NCI-H1417 treated with DMSO at 0.1 percent for 48 hours (cell line): ENCODE measurements around the gene TOP3A.

Source experiments
- DNase-seq: peaks from one replicate; lab custom pipeline; 2025; lab: John Stamatoyannopoulos, UW

The TOP3A gene

DNA sequence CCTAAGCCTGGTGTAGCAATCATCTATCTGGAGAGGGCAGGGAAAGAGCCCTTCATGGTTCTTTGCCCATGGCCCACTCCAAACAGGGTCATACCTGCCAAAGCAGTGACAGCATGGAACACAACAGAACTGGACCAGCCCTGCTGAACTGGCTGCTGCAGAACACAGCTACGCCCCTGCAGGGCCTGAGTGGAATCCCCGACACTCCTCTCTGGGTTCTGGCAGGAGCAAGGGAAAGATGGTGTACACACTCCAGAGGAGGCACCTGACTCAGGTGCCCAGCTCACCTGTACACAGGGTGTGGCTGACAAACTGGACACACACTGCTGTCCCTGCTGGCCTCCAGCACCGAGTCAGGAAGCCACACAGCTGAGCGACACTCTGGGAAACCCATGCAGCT is 34.5 kb downstream of the TOP3A start:
- no peak for DNase-seq

GRCh38 chr17:18278867-18279266 is 35.9 kb downstream of the TOP3A start:
- DNase-seq: no peak

- no peak for DNase-seq
These were observed 37.7 kb downstream of the TOP3A start for GRCh38 chr17:18277076-18277475.

GRCh38 chr17:18270046-18270931 is 44.5 kb downstream of the TOP3A start:
- no peak for DNase-seq

DNA sequence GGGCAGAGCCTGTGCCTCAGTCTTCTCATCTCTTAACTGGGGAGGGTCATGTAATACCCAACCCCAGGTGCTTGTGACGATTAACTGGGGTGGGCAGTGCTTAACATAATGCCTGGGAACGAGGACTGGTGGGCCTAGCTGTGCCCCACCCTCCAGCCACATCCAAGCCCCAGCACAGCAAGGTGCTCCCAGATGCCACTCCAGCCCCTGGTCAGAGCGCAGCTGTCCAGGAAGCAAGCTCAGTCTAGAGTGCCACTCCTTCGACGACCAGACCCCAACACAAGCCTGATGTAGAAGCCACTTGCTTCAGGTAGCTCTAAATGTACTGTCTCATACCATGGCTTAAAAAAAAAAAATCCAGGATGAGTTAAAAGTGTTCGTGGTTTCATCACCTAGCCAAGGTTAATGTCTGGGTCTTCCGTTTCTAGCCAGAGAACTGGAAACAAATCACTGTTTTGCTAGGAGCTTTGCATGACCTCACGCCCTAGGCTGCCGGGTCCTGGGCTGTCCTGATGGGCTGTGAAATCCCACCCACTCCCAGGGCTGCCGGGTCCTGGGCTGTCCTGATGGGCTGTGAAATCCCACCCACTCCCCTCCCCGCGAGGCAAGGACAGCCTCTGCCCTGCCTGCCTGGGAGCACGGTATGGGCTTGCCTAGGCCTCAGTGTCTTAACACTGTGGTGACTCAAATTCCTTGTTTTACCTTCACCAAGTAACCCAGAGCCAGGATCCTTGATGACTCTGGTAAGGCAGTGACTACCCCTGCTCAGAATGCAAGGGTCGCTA is 46.7 kb downstream of the TOP3A start:
- DNase-seq: no peak

GRCh38 chr17:18267366-18267765 is 47.4 kb downstream of the TOP3A start:
- no peak for DNase-seq

DNA sequence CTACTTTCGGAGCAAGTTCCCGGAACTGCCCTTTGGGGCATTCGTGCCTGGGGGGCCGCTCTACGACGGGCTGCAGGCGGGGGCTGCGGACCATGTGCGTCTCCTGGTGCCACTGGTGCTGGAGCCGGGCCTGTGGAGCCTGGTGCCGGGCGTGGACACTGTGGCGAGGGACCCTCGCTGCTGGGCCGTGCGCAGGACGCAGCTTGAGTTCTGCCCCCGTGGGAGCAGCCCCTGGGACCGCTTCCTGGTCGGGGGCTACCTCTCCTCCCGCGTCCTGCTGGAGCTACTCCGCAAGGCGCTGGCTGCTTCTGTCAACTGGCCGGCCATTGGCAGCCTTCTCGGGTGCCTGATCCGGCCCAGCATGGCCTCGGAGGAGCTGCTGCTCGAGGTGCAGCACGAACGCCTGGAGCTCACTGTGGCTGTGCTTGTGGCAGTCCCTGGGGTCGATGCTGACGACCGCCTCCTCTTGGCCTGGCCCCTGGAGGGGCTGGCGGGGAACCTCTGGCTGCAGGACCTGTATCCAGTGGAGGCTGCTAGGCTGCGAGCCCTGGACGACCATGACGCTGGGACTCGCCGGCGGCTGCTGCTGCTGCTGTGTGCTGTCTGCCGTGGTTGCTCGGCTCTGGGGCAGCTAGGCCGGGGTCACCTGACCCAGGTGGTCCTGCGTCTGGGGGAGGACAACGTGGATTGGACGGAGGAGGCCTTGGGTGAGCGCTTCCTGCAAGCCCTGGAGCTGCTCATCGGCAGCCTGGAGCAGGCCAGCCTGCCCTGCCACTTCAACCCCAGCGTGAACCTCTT is 50.7 kb downstream of the TOP3A start:
- DNase-seq: no peak

GRCh38 chr17:18262641-18263040 is 52.2 kb downstream of the TOP3A start:
- no peak for DNase-seq

- no peak for DNase-seq
These were observed 52.7 kb downstream of the TOP3A start for GRCh38 chr17:18262111-18262510.

GRCh38 chr17:18261659-18262058 is 53.1 kb downstream of the TOP3A start:
- no peak for DNase-seq

- DNase-seq: no peak
These were observed 53.7 kb downstream of the TOP3A start for GRCh38 chr17:18261146-18261515.

DNA sequence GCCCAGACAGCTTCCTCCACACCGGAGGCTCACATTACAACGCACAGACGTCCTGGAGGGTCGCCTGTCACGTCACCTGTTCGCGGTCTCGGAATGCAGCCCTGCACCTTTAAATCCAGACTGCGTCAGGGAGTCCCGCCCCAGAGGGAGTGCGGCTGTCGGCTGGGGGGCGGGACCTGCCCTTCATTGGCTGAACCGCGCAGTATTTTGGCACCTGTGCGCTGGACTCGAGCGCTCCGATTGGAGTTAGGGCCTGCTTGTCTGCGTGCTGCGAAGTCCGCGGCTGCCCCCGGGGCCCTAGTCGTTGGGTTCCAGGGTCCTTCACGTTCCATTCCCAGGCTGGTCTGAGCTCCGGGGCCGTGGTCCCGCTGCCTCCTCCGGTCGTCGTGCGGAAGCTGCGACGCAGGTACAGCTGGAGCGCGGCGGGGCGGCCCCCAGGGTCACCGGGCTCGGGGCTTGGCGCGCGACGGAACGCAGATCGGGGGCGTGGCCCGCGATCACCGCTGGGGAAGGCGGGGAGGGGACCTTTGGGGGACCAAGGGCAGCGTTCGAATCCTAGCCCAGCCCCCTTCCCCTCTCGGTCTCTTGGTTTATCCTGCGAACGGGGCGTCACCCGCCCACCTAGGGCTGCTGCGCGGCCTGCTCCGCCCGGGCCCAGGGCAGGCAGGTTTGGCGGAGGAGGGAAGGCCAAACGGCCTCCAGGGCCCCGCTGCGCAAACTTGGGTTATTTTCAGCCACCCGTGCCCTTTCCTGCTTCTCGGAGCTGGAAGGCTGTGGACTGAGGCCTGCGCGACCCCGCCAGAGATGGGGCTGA is 54.3 kb downstream of the TOP3A start, which contains the start of gene MIEF2:
Gene MIEF2, plus strand, starts transcription at position 331 of the 814 bp plus-strand sequence. CDS start 2,059 bp downstream, outside the sequence.
- DNase-seq: no peak

- no peak for DNase-seq
These were observed 55.0 kb downstream of the TOP3A start for GRCh38 chr17:18259621-18260331.

DNA sequence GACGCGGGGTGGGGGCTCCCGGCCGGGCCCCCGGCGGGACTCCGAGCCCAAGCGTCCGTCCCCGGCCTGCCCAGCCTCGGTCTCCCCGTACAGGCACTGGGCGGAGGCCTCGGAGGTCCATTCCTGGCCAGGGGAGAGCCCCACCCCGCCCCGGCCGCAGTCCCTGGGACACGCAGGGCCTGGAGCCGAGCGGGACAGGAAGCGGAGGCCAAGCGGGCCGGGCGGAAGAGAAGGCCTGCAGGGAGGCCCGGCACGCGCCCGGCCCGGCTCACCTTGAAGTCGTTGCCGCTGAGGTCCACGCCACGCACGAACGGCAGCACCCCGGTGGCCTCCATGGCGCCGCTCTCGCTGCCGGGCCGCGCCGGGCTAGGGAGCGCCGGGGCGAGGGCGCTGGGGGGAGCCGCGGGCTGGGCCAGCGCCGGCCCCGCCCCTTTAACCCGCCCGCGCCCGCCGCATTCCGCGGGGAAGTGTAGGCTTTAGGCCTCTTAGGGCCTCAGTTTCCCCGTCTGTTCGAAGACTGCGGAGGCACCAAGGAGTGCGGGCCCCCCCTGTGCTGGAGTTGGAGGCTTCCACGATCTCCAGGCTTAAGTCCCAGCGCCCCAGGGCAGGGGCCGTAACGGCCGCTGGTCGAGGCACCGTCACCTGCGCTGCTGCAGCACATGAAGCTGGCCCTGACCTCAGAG is 56.3 kb downstream of the TOP3A start, which contains the start of gene FLII:
Gene FLII, minus strand, starts transcription at position 383 of the 683 bp plus-strand sequence. Its CDS starts 48 bp downstream, at position 335.
- DNase-seq: no peak

DNA sequence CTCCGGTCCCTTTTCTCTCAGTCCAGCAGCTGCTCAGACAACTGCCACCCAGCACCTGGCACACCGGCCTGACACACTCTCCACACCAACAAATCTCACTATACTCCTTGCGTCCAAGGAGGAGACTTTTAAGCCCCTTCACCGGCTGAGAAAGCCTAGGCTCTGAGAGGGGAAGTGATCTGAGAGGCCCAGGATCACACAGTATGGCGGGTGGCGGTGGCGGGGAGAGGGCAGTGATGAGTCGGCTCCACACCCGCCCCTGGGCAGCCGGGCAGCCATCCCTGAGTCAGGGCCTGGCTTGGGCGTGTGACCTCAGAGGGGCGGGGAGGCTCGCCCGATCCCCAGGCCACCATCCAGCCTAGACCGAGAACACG is 56.8 kb downstream of the TOP3A start:
- DNase-seq: no peak

DNA sequence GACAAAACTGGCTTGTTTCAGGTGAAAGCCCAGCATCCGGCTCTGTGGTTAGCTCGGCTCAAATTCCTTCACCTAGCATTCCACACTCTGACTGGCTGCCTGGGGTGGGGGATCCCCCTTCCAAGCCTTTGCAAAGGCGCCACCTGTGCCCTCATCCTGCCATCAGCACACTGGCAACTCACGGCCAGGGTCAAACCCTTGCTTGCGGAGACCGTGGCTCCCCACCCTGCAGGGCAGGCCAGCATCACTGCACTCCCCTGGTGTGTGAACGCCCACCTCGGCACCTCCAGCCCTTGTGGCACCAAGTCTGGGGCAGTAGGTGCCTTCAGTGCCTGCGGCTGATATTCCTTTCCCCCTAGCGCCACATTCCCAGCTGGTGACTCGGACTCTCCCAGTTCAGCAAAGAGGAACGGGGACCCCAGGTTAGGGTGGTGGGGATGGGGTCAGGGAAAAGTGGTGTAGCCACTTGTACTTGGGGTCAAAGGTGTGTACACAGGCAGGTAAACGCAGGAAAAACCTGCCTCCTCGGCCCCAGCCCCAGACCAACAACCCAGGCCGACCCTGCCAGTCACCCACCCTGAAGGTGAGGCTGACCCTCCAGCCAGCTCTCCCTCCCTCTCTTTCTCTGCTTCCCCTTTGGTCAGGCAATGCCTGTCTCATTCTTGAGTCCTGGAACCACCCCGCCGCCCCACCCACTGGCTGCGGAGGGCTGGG is 57.4 kb downstream of the TOP3A start:
- DNase-seq: no peak

GRCh38 chr17:18256776-18257175 is 58.0 kb downstream of the TOP3A start:
- DNase-seq: no peak

- DNase-seq: no peak
These were observed 58.4 kb downstream of the TOP3A start for GRCh38 chr17:18256351-18256750.

GRCh38 chr17:18254888-18255649 is 59.7 kb downstream of the TOP3A start:
- DNase-seq: no peak
